A673 (cell line): ENCODE measurements around the gene PRADC1.

Experiments used
- CTCF ChIP-seq: fragments of 300-800, 200-600 bp; sonication (generic); conservative IDR thresholded peaks from 2 replicates; pipeline ENCODE4 v1.5.1; 2017; ENCODE audit warnings: low read depth, mild to moderate bottlenecking, antibody characterized with exemption, low read length, moderate library complexity, mixed read lengths
- EZH2 ChIP-seq: fragments of 200-600 bp; sonication (generic); IDR thresholded peaks from 2 replicates; pipeline ENCODE4 v1.6.1; 2017; ENCODE audit warnings: borderline replicate concordance, low read depth, mild to moderate bottlenecking, mixed read lengths, antibody characterized with exemption, low read length; ENCODE audit not compliant: poor library complexity, severe bottlenecking

DNA sequence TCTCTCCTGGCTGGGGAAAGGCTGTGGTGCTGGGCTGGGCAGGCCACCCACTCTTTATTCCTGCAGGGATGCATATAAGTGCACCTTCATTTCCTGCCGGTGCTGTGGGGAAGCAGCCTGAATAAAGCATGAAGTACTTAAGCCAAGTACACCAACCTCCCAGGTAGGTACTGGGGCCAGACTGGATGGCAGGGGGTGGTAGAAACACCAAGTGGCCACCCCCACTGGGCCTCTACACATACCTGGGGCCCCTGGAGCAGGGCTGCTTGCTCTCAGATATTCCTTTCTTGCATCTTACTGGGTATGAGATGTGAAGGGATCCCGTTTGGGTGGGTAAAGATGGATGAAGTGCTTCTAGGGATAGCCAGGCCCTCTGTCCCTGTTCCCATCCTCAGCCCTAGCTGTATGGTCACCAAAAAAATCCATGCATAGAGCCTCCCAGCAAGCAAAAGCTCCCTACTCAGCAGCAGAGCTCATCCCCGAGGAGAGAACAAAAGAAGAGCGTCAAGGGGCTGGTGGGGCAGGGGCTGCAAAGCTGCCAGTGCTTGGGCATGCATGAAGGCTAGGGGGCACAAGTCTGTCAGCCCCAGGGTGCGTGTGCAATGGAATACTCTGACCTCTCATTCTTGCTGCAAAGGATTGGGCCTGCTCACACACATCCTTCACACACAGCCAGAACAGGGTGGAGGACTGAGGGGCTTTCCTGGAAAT lies 23.0 kb upstream of the PRADC1 start:
- TF ChIP-seq CTCF (no peak), EZH2 (no peak)
